PC-9 (cell line): ENCODE data around the gene PARD6B. TPM values are rescaled to one million over a fixed set of nuclear protein-coding genes. Genes with fewer than 3 reads are reported as not detected.
"Not testable (repeated sequence)": the region's sequence is repeated elsewhere in the genome, so short reads cannot be mapped to it uniquely, and the experiment has no call there.

Source experiments
- BruUV-seq: library from RNA; stranded (reverse); fragments of 400-500 nt; replicated peaks from 2 replicates; lab custom pipeline; 2021; lab: Mats Ljungman, UMichigan
- CTCF ChIA-PET: fragments of 300-600 bp; sonication (Branson Sonifier 250); formaldehyde crosslinking; loops from one replicate; lab custom pipeline; 2022; ENCODE audit warnings: antibody characterized with exemption; lab: Charles Lee
- POLR2A ChIA-PET: fragments of 300-600 bp; sonication (Branson Sonifier 250); formaldehyde crosslinking; loops from one replicate; lab custom pipeline; 2022; ENCODE audit warnings: antibody characterized with exemption; ENCODE audit not compliant: unreplicated experiment; lab: Charles Lee
- DNase-seq, 2 experiments: peaks; one replicate each; pipeline versions ENCODE4 v3.0.0 to v3.0.0-alpha.2; 2015 to 2022; ENCODE audit warnings: mixed read lengths in 1 of 2
- H2AFZ ChIP-seq: fragments of 200-600 bp; sonication (generic); 2 replicates; pipeline ENCODE4 v1.8.1; 2017; ENCODE audit warnings: antibody characterized with exemption
- H3F3A ChIP-seq: fragments of 200-600 bp; sonication (generic); 2 replicates; pipeline ENCODE4 v1.8.1; 2017; ENCODE audit warnings: antibody characterized with exemption, mild to moderate bottlenecking, low read depth; ENCODE audit not compliant: insufficient read depth
- H3K27ac ChIP-seq: fragments of 200-600 bp; sonication (generic); 2 replicates; pipeline ENCODE4 v1.6.1; 2016; ENCODE audit warnings: mixed run types
- H3K27me3 ChIP-seq: fragments of 200-600 bp; sonication (generic); 2 replicates; pipeline ENCODE4 v1.6.1; 2016; ENCODE audit warnings: low read depth, mixed run types; ENCODE audit not compliant: insufficient read depth
- H3K36me3 ChIP-seq: fragments of 200-600 bp; sonication (generic); 2 replicates; pipeline ENCODE4 v1.6.1; 2016; ENCODE audit warnings: low read depth, mixed run types
- H3K4me1 ChIP-seq: fragments of 200-600 bp; sonication (generic); replicated peaks from 2 replicates; pipeline ENCODE4 v1.6.1; 2016; ENCODE audit warnings: mixed run types; ENCODE audit not compliant: insufficient read depth
- H3K4me2 ChIP-seq: fragments of 200-600 bp; sonication (generic); 2 replicates; pipeline ENCODE4 v1.6.1; 2017; ENCODE audit warnings: mixed run types
- H3K4me3 ChIP-seq: fragments of 200-600 bp; sonication (generic); 2 replicates; pipeline ENCODE4 v1.6.1; 2016; ENCODE audit warnings: mixed run types
- H3K79me2 ChIP-seq: fragments of 200-600 bp; sonication (generic); 2 replicates; pipeline ENCODE4 v1.6.1; 2017; ENCODE audit warnings: low read depth, mixed run types
- H3K9me2 ChIP-seq: fragments of 200-600 bp; sonication (generic); 2 replicates; pipeline ENCODE4 v1.8.1; 2017; ENCODE audit warnings: mild to moderate bottlenecking; ENCODE audit not compliant: insufficient read depth
- H3K9me3 ChIP-seq: fragments of 200-600 bp; sonication (generic); 2 replicates; pipeline ENCODE4 v1.8.1; 2016; ENCODE audit warnings: low read depth; ENCODE audit not compliant: insufficient read depth
- H4K20me1 ChIP-seq: fragments of 200-600 bp; sonication (generic); 2 replicates; pipeline ENCODE4 v1.8.1; 2017; ENCODE audit not compliant: insufficient read depth
- EZH2 ChIP-seq: fragments of 200-600 bp; sonication (generic); IDR thresholded peaks from 2 replicates; pipeline ENCODE4 v1.8.0; 2017; ENCODE audit warnings: antibody characterized with exemption, low read depth
- intact Hi-C: fragments of 100-400 bp; cut with micrococcal nuclease; formaldehyde crosslinking; loops from one replicate; pipeline ENCODE4 v1.10.0; 2022; ENCODE audit not compliant: unreplicated experiment
- total RNA-seq: library from RNA; stranded (reverse); gene quantifications from 2 replicates; pipeline ENCODE4 v1.2.3, GENCODE V29; 2021
- TF ChIP-seq, protein P1 (sequence below): fragments of 200-600 bp; sonication (generic); conservative IDR thresholded peaks from 2 replicates; pipeline ENCODE4 v1.6.1; 2017; ENCODE audit warnings: mixed run types, antibody characterized with exemption, mild to moderate bottlenecking, moderate library complexity

The PARD6B gene
- total RNA-seq, 1 experiment from 2014 or later = 52.2 TPM

DNA sequence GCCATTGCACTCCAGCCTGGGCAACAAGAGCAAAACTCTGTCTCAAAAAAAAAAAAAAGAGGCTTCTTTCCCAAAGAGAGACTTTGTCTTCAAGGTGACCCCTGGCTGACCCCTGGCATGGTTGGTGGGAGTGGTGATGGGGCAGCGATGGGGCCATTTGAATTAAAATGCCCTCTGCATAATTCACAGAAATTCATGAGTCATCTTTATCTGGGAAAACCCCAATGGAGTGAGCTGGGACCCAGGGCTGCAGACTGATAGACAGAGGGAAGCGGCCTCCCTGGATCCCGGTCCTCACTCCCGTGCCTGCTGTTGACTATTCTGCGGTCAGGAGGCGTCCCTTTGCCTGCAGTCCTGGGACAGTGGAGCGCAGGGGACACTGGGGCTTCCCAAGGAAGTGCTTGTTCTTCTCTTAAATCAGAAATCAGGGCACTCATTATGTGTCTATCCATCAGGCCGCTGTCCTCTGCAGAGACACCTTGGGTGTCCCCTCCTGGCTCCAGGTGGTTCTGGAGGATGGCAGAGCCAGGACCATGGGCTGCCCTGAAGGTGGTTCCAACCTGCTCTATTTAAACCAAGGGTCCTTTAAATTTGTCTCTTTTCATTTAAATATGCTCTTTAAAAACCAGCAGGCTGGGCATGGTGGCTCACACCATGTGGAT lies 40.2 kb downstream of the PARD6B start:
- H3K4me2 ChIP-seq, H3K27me3 ChIP-seq, POLR2A ChIA-PET, H4K20me1 ChIP-seq, H3K9me2 ChIP-seq, intact Hi-C loops, H3K27ac ChIP-seq, CTCF ChIA-PET, H2AFZ ChIP-seq, H3K36me3 ChIP-seq, H3K4me1 ChIP-seq, BruUV-seq, H3K4me3 ChIP-seq, DNase-seq, H3F3A ChIP-seq, H3K9me3 ChIP-seq, H3K79me2 ChIP-seq: not testable (repeated sequence)

DNA sequence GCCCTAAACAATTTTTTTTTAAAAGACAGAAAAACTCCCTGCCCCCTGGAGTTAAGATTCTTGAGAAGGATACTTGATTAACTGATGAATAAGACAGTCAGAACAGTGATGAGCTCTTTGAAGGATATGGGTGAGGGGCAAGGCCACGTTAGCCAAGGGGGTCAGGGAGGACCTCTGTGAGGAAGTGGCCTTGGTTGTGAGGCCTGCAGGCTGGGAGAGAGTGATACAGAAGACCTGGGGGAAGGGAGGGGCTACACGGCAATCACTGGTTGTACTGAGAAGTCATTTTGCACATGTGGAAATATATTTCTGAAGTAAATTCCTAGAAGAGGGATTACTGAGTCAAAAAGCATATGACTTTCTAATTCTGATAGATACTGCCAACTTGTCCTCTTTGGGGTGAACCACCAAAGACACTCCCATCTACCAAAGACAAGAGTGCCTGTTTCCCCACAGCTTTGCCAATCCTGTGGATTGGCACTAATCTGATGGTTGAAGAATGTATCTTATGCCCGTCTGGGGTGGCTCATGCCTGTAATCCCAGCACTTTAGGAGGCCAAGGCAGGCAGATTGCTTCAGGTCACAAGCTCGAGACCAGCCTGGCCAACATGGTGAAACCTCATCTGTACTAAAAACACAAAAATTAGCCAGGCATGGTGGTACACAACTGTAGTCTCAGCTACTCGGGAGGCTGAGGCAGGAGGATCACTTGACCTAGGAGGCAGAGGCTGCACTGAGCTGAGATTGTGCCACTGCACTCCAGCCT lies 41.2 kb downstream of the PARD6B start:
- no peak for TF ChIP-seq EZH2
- TF ChIP-seq, protein P1, sequence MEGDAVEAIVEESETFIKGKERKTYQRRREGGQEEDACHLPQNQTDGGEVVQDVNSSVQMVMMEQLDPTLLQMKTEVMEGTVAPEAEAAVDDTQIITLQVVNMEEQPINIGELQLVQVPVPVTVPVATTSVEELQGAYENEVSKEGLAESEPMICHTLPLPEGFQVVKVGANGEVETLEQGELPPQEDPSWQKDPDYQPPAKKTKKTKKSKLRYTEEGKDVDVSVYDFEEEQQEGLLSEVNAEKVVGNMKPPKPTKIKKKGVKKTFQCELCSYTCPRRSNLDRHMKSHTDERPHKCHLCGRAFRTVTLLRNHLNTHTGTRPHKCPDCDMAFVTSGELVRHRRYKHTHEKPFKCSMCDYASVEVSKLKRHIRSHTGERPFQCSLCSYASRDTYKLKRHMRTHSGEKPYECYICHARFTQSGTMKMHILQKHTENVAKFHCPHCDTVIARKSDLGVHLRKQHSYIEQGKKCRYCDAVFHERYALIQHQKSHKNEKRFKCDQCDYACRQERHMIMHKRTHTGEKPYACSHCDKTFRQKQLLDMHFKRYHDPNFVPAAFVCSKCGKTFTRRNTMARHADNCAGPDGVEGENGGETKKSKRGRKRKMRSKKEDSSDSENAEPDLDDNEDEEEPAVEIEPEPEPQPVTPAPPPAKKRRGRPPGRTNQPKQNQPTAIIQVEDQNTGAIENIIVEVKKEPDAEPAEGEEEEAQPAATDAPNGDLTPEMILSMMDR = no peak
- BruUV-seq = no TSS peak
- Histone ChIP-seq H3K36me3 (no peaks in the 10 kb centered on the region), H3K9me2 (no peaks in the 10 kb centered on the region), H3K4me1 (no peaks in the 10 kb centered on the region), H3K27ac (no peak overlapping the region), H2AFZ (no peak overlapping the region), H4K20me1 (no peaks in the 10 kb centered on the region), H3K79me2 (no peaks in the 10 kb centered on the region), H3K4me3 (no peak overlapping the region), H3K9me3 (no peaks in the 10 kb centered on the region), H3F3A (peaks cover 14% of the 10 kb centered on the region; the same call in 1 of the 2 replicates), H3K27me3 (no peaks in the 10 kb centered on the region), H3K4me2 (no peak overlapping the region)
- intact Hi-C loops = no loop called here
- no peak for DNase-seq
- ChIA-PET POLR2A (no interaction called here), CTCF (interaction anchor here (0.6 kb wide), 4 partner anchors 20 to 548 kb away, joined by 3 to 5 read pairs (median 4); no protein-coding TSS in a partner anchor)

DNA sequence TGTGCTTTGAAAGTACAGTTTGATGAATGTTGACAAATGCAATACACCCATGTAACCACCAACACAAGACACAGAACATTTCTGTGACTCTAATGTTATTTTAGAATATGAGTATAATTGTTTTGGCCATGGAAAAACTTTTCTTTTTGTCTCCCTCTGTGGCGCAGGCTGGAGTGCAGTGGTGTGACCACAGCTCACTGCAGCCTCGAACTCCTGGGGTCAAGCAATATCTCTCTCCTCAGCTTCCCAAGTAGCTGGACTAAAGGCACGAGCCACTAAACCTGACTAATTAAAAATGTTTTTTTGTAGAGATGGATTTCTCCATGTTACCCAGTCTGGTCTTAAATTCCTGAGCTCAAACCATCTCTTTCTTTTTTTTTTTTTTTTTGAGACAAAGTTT lies 43.1 kb downstream of the PARD6B start:
- no peaks in the 10 kb centered on the region for H3K79me2 ChIP-seq
- no peaks in the 10 kb centered on the region for H3K4me1 ChIP-seq
- H3K9me3 ChIP-seq = no peaks in the 10 kb centered on the region
- peaks cover 14% of the 10 kb centered on the region; the same call in 1 of the 2 replicates for H3F3A ChIP-seq
- no peaks in the 10 kb centered on the region for H3K36me3 ChIP-seq
- no peak overlapping the region for H3K27ac ChIP-seq
- no peak overlapping the region for H2AFZ ChIP-seq
- TF ChIP-seq EZH2 = no peak
- TF ChIP-seq, protein P1 = no peak
- intact Hi-C loops = no loop called here
- no peak overlapping the region for H3K4me3 ChIP-seq
- ChIA-PET POLR2A (no interaction called here), CTCF (interaction anchor here (0.6 kb wide), 1 partner anchor 140 kb away, joined by 3 read pairs; no protein-coding TSS in a partner anchor)
- H4K20me1 ChIP-seq = no peaks in the 10 kb centered on the region
- H3K27me3 ChIP-seq = no peaks in the 10 kb centered on the region
- H3K4me2 ChIP-seq = no peak overlapping the region
- no peaks in the 10 kb centered on the region for H3K9me2 ChIP-seq
- BruUV-seq = no TSS peak
- DNase-seq = no peak
